SK-N-SH treated with all-trans-retinoic acid at 6 μM for 48 hours (cell line): ENCODE measurements around the gene GJA1.

Experiments used
- ATAC-seq: fragments of 200-7000 bp; cut with Tn5 transposase; 3 replicates; pipeline ENCODE4 v1.9.1; 2020; ENCODE audit warnings: mild to moderate bottlenecking, moderate library complexity
- ARNTL ChIP-seq: fragments of 450-650 bp; formaldehyde crosslinking; IDR thresholded peaks from 2 replicates; pipeline ENCODE4 v1.5.0; 2020; ENCODE audit warnings: low read depth, mild to moderate bottlenecking, moderate library complexity, borderline replicate concordance
- CREB5 ChIP-seq: fragments of 250-450 bp; sonication (Bioruptor Pico); IDR thresholded peaks from 2 replicates; pipeline ENCODE4 v1.5.1; 2020; ENCODE audit warnings: low read depth, mild to moderate bottlenecking, moderate library complexity
- CSRNP3 ChIP-seq: fragments of 250-450 bp; sonication (Bioruptor Pico); IDR thresholded peaks from 2 replicates; pipeline ENCODE4 v1.5.1; 2021; ENCODE audit warnings: mild to moderate bottlenecking, moderate library complexity
- PPARA ChIP-seq: fragments of 250-450 bp; sonication (Bioruptor Pico); IDR thresholded peaks from 2 replicates; pipeline ENCODE4 v1.5.0; 2020; ENCODE audit warnings: mild to moderate bottlenecking, borderline replicate concordance
- RARB ChIP-seq: fragments of 250-450 bp; sonication (Bioruptor Pico); IDR thresholded peaks from 2 replicates; pipeline ENCODE4 v1.8.0; 2021; ENCODE audit warnings: mild to moderate bottlenecking, moderate library complexity
- SNAI2 ChIP-seq: fragments of 250-450 bp; sonication (Bioruptor Pico); IDR thresholded peaks from 2 replicates; pipeline ENCODE4 v1.5.0; 2020; ENCODE audit warnings: mild to moderate bottlenecking, moderate library complexity
- TCF4 ChIP-seq: fragments of 250-450 bp; sonication (Bioruptor Pico); IDR thresholded peaks from 2 replicates; pipeline ENCODE4 v1.8.0; 2021; ENCODE audit warnings: mild to moderate bottlenecking, moderate library complexity, borderline replicate concordance
- TOX ChIP-seq: fragments of 250-450 bp; sonication (Bioruptor Pico); IDR thresholded peaks from 2 replicates; pipeline ENCODE4 v1.8.0; 2021; ENCODE audit warnings: mild to moderate bottlenecking, moderate library complexity, borderline replicate concordance
- ZC3H10 ChIP-seq: fragments of 250-450 bp; sonication (Bioruptor Pico); IDR thresholded peaks from 2 replicates; pipeline ENCODE4 v1.5.1; 2021; ENCODE audit warnings: mild to moderate bottlenecking, moderate library complexity
- ZFP3 ChIP-seq: fragments of 250-450 bp; sonication (Bioruptor Pico); IDR thresholded peaks from 2 replicates; pipeline ENCODE4 v1.5.0; 2020; ENCODE audit warnings: mild to moderate bottlenecking, moderate library complexity
- ZFP30 ChIP-seq: fragments of 450-650 bp; formaldehyde crosslinking; IDR thresholded peaks from 2 replicates; pipeline ENCODE4 v1.5.0; 2022; ENCODE audit warnings: mild to moderate bottlenecking, moderate library complexity
- ZNF565 ChIP-seq: fragments of 450-650 bp; formaldehyde crosslinking; conservative IDR thresholded peaks from 2 replicates; pipeline ENCODE4 v1.5.0; 2020; ENCODE audit warnings: low read depth, mild to moderate bottlenecking, moderate library complexity
- TF ChIP-seq, protein P1 (sequence below): fragments of 250-450 bp; sonication (Bioruptor Pico); IDR thresholded peaks from 2 replicates; pipeline ENCODE4 v1.5.0; 2020; ENCODE audit warnings: mild to moderate bottlenecking, moderate library complexity
- TF ChIP-seq, protein P2 (sequence below): fragments of 250-450 bp; sonication (Bioruptor Pico); IDR thresholded peaks from 2 replicates; pipeline ENCODE4 v1.8.0; 2020; ENCODE audit warnings: mild to moderate bottlenecking, moderate library complexity, borderline replicate concordance

The GJA1 gene

GRCh38 chr6:121426686-121427085 is 8.8 kb upstream of the GJA1 start (continued):
- TF ChIP-seq, protein P1, sequence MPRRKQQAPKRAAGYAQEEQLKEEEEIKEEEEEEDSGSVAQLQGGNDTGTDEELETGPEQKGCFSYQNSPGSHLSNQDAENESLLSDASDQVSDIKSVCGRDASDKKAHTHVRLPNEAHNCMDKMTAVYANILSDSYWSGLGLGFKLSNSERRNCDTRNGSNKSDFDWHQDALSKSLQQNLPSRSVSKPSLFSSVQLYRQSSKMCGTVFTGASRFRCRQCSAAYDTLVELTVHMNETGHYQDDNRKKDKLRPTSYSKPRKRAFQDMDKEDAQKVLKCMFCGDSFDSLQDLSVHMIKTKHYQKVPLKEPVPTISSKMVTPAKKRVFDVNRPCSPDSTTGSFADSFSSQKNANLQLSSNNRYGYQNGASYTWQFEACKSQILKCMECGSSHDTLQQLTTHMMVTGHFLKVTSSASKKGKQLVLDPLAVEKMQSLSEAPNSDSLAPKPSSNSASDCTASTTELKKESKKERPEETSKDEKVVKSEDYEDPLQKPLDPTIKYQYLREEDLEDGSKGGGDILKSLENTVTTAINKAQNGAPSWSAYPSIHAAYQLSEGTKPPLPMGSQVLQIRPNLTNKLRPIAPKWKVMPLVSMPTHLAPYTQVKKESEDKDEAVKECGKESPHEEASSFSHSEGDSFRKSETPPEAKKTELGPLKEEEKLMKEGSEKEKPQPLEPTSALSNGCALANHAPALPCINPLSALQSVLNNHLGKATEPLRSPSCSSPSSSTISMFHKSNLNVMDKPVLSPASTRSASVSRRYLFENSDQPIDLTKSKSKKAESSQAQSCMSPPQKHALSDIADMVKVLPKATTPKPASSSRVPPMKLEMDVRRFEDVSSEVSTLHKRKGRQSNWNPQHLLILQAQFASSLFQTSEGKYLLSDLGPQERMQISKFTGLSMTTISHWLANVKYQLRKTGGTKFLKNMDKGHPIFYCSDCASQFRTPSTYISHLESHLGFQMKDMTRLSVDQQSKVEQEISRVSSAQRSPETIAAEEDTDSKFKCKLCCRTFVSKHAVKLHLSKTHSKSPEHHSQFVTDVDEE = no peak
- no peak for TF ChIP-seq CREB5 (CRISPR knock-in tag)
- TF ChIP-seq CSRNP3 (CRISPR knock-in tag) = no peak
- no peak for TF ChIP-seq TCF4
- no peak for TF ChIP-seq PPARA (CRISPR knock-in tag)
- TF ChIP-seq ZNF565 (CRISPR knock-in tag) = no peak
- TF ChIP-seq, protein P2, sequence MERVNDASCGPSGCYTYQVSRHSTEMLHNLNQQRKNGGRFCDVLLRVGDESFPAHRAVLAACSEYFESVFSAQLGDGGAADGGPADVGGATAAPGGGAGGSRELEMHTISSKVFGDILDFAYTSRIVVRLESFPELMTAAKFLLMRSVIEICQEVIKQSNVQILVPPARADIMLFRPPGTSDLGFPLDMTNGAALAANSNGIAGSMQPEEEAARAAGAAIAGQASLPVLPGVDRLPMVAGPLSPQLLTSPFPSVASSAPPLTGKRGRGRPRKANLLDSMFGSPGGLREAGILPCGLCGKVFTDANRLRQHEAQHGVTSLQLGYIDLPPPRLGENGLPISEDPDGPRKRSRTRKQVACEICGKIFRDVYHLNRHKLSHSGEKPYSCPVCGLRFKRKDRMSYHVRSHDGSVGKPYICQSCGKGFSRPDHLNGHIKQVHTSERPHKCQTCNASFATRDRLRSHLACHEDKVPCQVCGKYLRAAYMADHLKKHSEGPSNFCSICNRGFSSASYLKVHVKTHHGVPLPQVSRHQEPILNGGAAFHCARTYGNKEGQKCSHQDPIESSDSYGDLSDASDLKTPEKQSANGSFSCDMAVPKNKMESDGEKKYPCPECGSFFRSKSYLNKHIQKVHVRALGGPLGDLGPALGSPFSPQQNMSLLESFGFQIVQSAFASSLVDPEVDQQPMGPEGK (CRISPR knock-in tag) = no peak
- no peak for TF ChIP-seq ARNTL (CRISPR knock-in tag)
- no peak for TF ChIP-seq TOX

- TF ChIP-seq TOX (no peak), ZFP30 (CRISPR knock-in tag) (no peak), CSRNP3 (CRISPR knock-in tag) (no peak), SNAI2 (CRISPR knock-in tag) (no peak), ARNTL (CRISPR knock-in tag) (no peak), ZFP3 (CRISPR knock-in tag) (no peak), ZC3H10 (CRISPR knock-in tag) (no peak), CREB5 (CRISPR knock-in tag) (no peak), RARB (CRISPR knock-in tag) (no peak), PPARA (CRISPR knock-in tag) (no peak)
- TF ChIP-seq, protein P2 (CRISPR knock-in tag) = no peak
- ATAC-seq = no peak
These were observed 6.3 kb upstream of the GJA1 start for GRCh38 chr6:121428872-121429756.
